C4-2B (cell line): ENCODE results near the gene P3H3.

Experiments
- ZFX ChIP-seq: fragments of 450-650 bp; IDR thresholded peaks from 2 replicates; pipeline ENCODE4 v1.6.1; 2017
- TF ChIP-seq, protein P1 (sequence below): fragments of 450-650 bp; conservative IDR thresholded peaks from 2 replicates; pipeline ENCODE4 v1.5.1; 2017; ENCODE audit warnings: mild to moderate bottlenecking

GRCh38 chr12:6782850-6783566 lies 45.2 kb upstream of the P3H3 start:
- TF ChIP-seq, protein P1, sequence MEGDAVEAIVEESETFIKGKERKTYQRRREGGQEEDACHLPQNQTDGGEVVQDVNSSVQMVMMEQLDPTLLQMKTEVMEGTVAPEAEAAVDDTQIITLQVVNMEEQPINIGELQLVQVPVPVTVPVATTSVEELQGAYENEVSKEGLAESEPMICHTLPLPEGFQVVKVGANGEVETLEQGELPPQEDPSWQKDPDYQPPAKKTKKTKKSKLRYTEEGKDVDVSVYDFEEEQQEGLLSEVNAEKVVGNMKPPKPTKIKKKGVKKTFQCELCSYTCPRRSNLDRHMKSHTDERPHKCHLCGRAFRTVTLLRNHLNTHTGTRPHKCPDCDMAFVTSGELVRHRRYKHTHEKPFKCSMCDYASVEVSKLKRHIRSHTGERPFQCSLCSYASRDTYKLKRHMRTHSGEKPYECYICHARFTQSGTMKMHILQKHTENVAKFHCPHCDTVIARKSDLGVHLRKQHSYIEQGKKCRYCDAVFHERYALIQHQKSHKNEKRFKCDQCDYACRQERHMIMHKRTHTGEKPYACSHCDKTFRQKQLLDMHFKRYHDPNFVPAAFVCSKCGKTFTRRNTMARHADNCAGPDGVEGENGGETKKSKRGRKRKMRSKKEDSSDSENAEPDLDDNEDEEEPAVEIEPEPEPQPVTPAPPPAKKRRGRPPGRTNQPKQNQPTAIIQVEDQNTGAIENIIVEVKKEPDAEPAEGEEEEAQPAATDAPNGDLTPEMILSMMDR, result no peak
- no peak for TF ChIP-seq ZFX
